ENCODE results near the gene FGA. TPM values are rescaled to one million over a fixed set of nuclear protein-coding genes. Genes with fewer than 3 reads are reported as not detected.
A peak's percentile ranks its signal among the peaks of the same experiment; 100 is the strongest.

FGA gene
- total RNA-seq, 2 experiments from 2014 or later: not detected

DNA sequence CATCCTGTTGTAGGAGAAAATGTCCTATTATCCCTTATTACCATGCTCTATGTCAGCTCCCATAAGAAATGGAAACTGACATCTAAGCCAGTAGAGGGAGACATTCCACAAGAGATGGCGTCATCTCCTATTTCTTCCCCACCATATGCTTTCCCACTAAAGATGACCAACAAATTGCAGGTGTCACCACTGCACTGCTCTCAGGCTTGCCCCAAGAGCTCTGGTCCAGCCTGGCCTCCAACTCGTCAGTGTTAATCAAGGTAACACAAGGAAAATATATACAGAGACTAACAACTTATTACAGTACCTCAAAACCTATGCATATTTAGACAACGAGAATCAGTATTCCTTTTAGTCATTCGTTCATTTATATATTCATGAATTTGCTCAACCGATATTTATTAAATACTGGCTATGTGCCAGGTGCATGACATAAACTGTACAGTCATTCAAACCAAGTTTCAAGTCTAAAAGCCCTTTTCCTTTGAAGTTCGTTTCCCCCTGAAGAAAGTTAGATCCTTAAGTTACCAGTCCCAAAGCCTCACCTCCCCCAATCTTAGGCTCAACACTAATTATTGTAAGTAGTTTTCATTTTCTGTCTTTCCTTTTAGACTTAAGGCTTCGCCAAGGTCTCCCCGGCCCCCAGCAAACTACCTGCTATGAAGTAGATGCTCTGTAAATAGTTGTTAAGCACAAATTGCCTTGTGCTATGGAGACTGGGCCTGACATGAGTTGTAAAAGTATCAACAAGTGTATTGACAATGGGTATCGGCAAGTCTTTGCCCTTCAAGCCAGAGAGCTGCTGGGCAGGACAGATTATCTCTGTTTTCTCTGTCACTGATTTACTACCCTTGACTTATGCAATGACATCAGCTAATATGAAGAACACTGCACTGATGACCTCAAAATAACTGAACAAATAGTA lies 30.8 kb downstream of the FGA start:
- peak; percentile 6 for DNase-seq
- ChIA-PET POLR2A (interaction anchor here (1.0 kb wide), 1 partner anchor 39 kb away, joined by 5 read pairs; no protein-coding TSS in a partner anchor), CTCF (interaction anchor here (0.7 to 5.8 kb wide), 19 partner anchors 9 to 1250 kb away, joined by 3 to 141 read pairs (median 3); partner anchors contain the start of gene PLRG1)
- Mint-ChIP-seq H3K27ac (no peak overlapping the region), H3K9me3 (no peaks in the 10 kb centered on the region), H3K4me1 (ENCODE audit: low read depth) (no peaks in the 10 kb centered on the region), H3K4me3 (no peak overlapping the region), H3K27me3 (peaks cover 3% of the 10 kb centered on the region), H3K36me3 (ENCODE audit: low read depth) (no peaks in the 10 kb centered on the region)
- intact Hi-C loops (cut with micrococcal nuclease): loop anchor here (2.0 to 10.0 kb wide), 2 partner anchors 59 to 815 kb away; partner anchors contain the start of gene MAP9
- ATAC-seq: peak; percentile 56
- TF ChIP-seq, protein P1, sequence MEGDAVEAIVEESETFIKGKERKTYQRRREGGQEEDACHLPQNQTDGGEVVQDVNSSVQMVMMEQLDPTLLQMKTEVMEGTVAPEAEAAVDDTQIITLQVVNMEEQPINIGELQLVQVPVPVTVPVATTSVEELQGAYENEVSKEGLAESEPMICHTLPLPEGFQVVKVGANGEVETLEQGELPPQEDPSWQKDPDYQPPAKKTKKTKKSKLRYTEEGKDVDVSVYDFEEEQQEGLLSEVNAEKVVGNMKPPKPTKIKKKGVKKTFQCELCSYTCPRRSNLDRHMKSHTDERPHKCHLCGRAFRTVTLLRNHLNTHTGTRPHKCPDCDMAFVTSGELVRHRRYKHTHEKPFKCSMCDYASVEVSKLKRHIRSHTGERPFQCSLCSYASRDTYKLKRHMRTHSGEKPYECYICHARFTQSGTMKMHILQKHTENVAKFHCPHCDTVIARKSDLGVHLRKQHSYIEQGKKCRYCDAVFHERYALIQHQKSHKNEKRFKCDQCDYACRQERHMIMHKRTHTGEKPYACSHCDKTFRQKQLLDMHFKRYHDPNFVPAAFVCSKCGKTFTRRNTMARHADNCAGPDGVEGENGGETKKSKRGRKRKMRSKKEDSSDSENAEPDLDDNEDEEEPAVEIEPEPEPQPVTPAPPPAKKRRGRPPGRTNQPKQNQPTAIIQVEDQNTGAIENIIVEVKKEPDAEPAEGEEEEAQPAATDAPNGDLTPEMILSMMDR (IDR thresholded peaks at IDR 0.05): peak; percentile 60

- intact Hi-C loops (cut with micrococcal nuclease): loop anchor here (2.0 to 10.0 kb wide), 2 partner anchors 60 to 816 kb away; partner anchors contain the start of gene MAP9
- no peak for DNase-seq
- CTCF ChIA-PET: interaction anchor here (0.7 to 5.8 kb wide), 19 partner anchors 9 to 1251 kb away, joined by 3 to 141 read pairs (median 3); partner anchors contain the start of gene PLRG1
- Mint-ChIP-seq H3K4me3 (no peak overlapping the region), H3K27me3 (peaks cover 3% of the 10 kb centered on the region), H3K4me1 (ENCODE audit: low read depth) (no peaks in the 10 kb centered on the region), H3K36me3 (ENCODE audit: low read depth) (no peaks in the 10 kb centered on the region), H3K27ac (no peak overlapping the region), H3K9me3 (no peaks in the 10 kb centered on the region)
- POLR2A ChIA-PET: interaction anchor here (1.0 kb wide), 1 partner anchor 40 kb away, joined by 5 read pairs; no protein-coding TSS in a partner anchor
- no peak for ATAC-seq
- TF ChIP-seq, protein P1 (IDR thresholded peaks at IDR 0.05): no peak
Measured at GRCh38 chr4:154559141-154559493, 31.4 kb downstream of the FGA start.

- intact Hi-C loops (cut with micrococcal nuclease): loop anchor here (2.0 to 10.0 kb wide), 2 partner anchors 67 to 823 kb away; partner anchors contain the start of gene MAP9
- Mint-ChIP-seq H3K36me3 (ENCODE audit: low read depth) (peaks cover 7% of the 10 kb centered on the region), H3K27me3 (peaks cover 1% of the 10 kb centered on the region), H3K4me1 (ENCODE audit: low read depth) (peaks cover 17% of the 10 kb centered on the region), H3K9me3 (no peaks in the 10 kb centered on the region), H3K4me3 (no peak overlapping the region), H3K27ac (no peak overlapping the region)
- DNase-seq (peak; percentile 81), ATAC-seq (peak; percentile 50)
- TF ChIP-seq, protein P1 (IDR thresholded peaks at IDR 0.05): peak; percentile 86
- POLR2A ChIA-PET: no interaction called here
- CTCF ChIA-PET: interaction anchor here (0.7 to 7.5 kb wide), 13 partner anchors 15 to 824 kb away, joined by 3 to 209 read pairs (median 5); partner anchors contain the start of gene FGG
Measured at GRCh38 chr4:154551872-154552686, 38.5 kb downstream of the FGA start.

DNA sequence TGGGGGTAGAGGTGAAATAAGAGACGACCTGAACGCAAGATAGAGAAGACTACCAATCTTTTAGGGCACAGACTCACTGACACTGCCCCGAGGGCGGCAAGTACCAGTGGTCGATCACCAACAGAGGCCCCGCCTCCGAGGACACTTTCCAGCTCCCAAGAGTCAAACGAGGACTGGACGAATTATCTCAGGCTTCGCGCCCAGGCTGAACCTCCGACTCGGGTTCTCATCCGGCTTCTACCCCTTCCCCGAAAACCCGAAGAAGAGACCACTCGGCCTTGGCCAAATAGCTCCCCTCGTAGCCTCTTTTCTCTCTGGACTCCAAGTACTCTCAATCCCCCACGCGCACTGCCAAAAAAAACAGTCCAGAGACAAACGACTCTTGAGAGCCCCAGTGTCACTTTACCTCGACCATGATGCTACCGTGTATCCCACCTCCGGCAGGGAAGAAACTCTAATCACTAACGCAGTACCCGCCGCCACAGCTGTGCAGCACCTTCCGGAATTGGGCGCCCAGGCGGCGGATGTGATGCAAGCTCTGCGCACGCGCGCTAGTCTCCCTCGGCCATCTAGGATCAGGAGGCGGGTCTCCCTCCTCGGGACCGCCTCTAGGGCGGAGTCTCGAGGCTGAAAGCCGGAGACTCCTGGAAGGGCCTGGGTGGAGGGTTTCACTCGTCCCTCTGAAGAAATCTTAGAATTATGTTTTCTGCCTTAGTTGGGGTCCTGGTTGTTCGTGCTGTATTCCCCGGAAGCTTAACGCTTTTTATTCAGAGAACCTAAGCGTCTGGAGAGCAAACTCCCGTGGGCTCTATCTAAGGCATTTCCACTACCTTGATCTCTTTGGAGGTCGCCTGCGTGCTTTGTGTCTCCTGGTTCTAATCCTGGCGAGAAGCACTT lies 40.4 kb downstream of the FGA start, which contains the start of gene PLRG1:
Gene PLRG1 (minus strand): TSS at position 507 of the 897 bp plus-strand sequence. CDS start 92 bp downstream, at position 415.
- H3K4me3 Mint-ChIP-seq: peak within 1 kb of the TSS; percentile 84
- H3K27me3 Mint-ChIP-seq: peaks cover 1% of the 10 kb centered on the region
- no peaks in the 10 kb centered on the region for H3K9me3 Mint-ChIP-seq
- peak; percentile 98 for ATAC-seq
- intact Hi-C loops (cut with micrococcal nuclease): loop anchor here (2.0 to 10.0 kb wide), 2 partner anchors 69 to 825 kb away; partner anchors contain the start of gene MAP9
- peak; percentile 98 for DNase-seq
- CTCF ChIA-PET: interaction anchor here (1.0 to 7.5 kb wide), 9 partner anchors 9 to 1403 kb away, joined by 3 to 209 read pairs (median 4); no protein-coding TSS in a partner anchor
- H3K27ac Mint-ChIP-seq: peak within 1 kb of the TSS; percentile 99
- H3K4me1 Mint-ChIP-seq (ENCODE audit: low read depth): peaks cover 20% of the 10 kb centered on the region
- TF ChIP-seq, protein P1 (IDR thresholded peaks at IDR 0.05): no peak
- peaks cover 13% of the 10 kb centered on the region for H3K36me3 Mint-ChIP-seq (ENCODE audit: low read depth)
- POLR2A ChIA-PET: interaction anchor here (0.6 to 1.3 kb wide), 7 partner anchors 12 to 1302 kb away, joined by 3 to 4 read pairs (median 3); no protein-coding TSS in a partner anchor
